Choroid plexus epithelial cell (primary cell): ENCODE results near the gene IER3IP1.

ENCODE experiments used
- DNase-seq: peaks from one replicate; pipeline ENCODE4 v3.0.0-alpha.2; 2010; ENCODE audit warnings: low read depth
- H3K4me3 ChIP-seq: 2 replicates; pipeline ENCODE4 v1.5.1; 2011; ENCODE audit warnings: low read depth, mild to moderate bottlenecking, control low read depth, low read length, moderate library complexity
- CTCF ChIP-seq: conservative IDR thresholded peaks from 2 replicates; pipeline ENCODE4 v1.5.1; 2011; ENCODE audit warnings: low read depth, mild to moderate bottlenecking, control low read depth, inconsistent platforms, low read length, moderate library complexity

The IER3IP1 gene

GRCh38 chr18:47143153-47143552 lies 33.0 kb downstream of the IER3IP1 start:
- TF ChIP-seq CTCF = no peak
- DNase-seq = no peak
- no peak overlapping the region for H3K4me3 ChIP-seq

- no peak for TF ChIP-seq CTCF
- no peak for DNase-seq
- no peak overlapping the region for H3K4me3 ChIP-seq
These were observed 34.9 kb downstream of the IER3IP1 start for GRCh38 chr18:47141289-47141688.

GRCh38 chr18:47121146-47121545 lies 55.0 kb downstream of the IER3IP1 start:
- no peak for DNase-seq
- no peak for TF ChIP-seq CTCF
- H3K4me3 ChIP-seq = no peak overlapping the region

- TF ChIP-seq CTCF = no peak
- H3K4me3 ChIP-seq = no peak overlapping the region
- no peak for DNase-seq
These were observed 55.7 kb downstream of the IER3IP1 start for GRCh38 chr18:47120428-47120827.

GRCh38 chr18:47118981-47119380 lies 57.2 kb downstream of the IER3IP1 start:
- TF ChIP-seq CTCF = no peak
- no peak for DNase-seq

GRCh38 chr18:47115205-47115604 lies 61.0 kb downstream of the IER3IP1 start:
- TF ChIP-seq CTCF = no peak
- no peak for DNase-seq
- no peak overlapping the region for H3K4me3 ChIP-seq

More at GRCh38 chr18:47118981-47119380, 57.2 kb downstream of the IER3IP1 start:
- H3K4me3 ChIP-seq = no peak overlapping the region

- DNase-seq = no peak
- H3K4me3 ChIP-seq = no peak overlapping the region
- TF ChIP-seq CTCF = no peak
These were observed 62.2 kb downstream of the IER3IP1 start for GRCh38 chr18:47113796-47114540.
